Sigmoid colon (tissue), 7 donors: ENCODE results near the gene MBP. TPM values are rescaled to one million over a fixed set of nuclear protein-coding genes. Genes with fewer than 3 reads are reported as not detected.

Experiments
- DNase-seq: peaks from one replicate; pipeline ENCODE4 v3.0.0-alpha.2; 2019
- H3K27ac ChIP-seq, 4 donors: fragments of 200-600 bp; sonication (generic); one replicate each; pipeline ENCODE4 v1.5.1; 2016 to 2019; ENCODE audit warnings: mild to moderate bottlenecking in 1 of 4
- H3K27me3 ChIP-seq, 3 donors: fragments of 200-600 bp; sonication (generic); one replicate each; pipeline ENCODE4 v1.5.1; 2019; ENCODE audit warnings: mild to moderate bottlenecking in 1 of 3
- H3K36me3 ChIP-seq, 4 donors: fragments of 200-600 bp; sonication (generic); one replicate each; pipeline ENCODE4 v1.5.1; 2016 to 2019
- H3K4me1 ChIP-seq, 4 donors: fragments of 200-600 bp; sonication (generic); one replicate each; pipeline ENCODE4 v1.5.1; 2017 to 2019
- H3K4me3 ChIP-seq, 4 donors: fragments of 200-600 bp; sonication (generic); one replicate each; pipeline ENCODE4 v1.5.1; 2017 to 2019; ENCODE audit warnings: mild to moderate bottlenecking in 2 of 4, moderate library complexity in 1 of 4
- H3K9me3 ChIP-seq, 4 donors: fragments of 200-600 bp in 3 of 4; sonication (generic) in 3 of 4; one replicate each; pipeline versions ENCODE4 v1.5.1 to v1.6.1; 2013 to 2019
- EP300 ChIP-seq, 4 donors: sonication (generic); formaldehyde crosslinking; IDR thresholded peaks; one replicate each; pipeline ENCODE4 v1.6.1; 2017; ENCODE audit warnings: antibody characterized with exemption in 4 of 4
- POLR2A ChIP-seq, 2 donors: fragments of 450-650 bp; IDR thresholded peaks; one replicate each; pipeline ENCODE4 v1.6.1; 2016; ENCODE audit warnings: antibody characterized with exemption in 2 of 2, mild to moderate bottlenecking in 2 of 2, moderate library complexity in 2 of 2
- POLR2AphosphoS5 ChIP-seq, 4 donors: sonication (generic); formaldehyde crosslinking; IDR thresholded peaks; one replicate each; pipeline ENCODE4 v1.6.1; 2017; ENCODE audit warnings: antibody characterized with exemption in 4 of 4
- whole genome bisulfite sequencing, 2 donors: extraction: QIAGEN DNeasy Blood & Tissue Kit; methylation state at CpG; one replicate each; pipeline ENCODE4 v1.1.7; 2013; 5-methylcytosine and 5-hydroxymethylcytosine counted together
- intact Hi-C: fragments of 100-400 bp; cut with DNase I; formaldehyde crosslinking; loops from one replicate; pipeline ENCODE4 v1.15.1; 2023
- polyA plus RNA-seq, 3 donors: library from polyadenylated mRNA; stranded (reverse); fragments of 200-250 nt; gene quantifications; one replicate each; pipeline ENCODE4 v1.2.3, GENCODE V29; 2013
- total RNA-seq, 4 donors: library from RNA; depleted of rRNA; stranded (reverse); fragments of >200 nt; gene quantifications; one replicate each; pipeline ENCODE4 v1.1.0, GENCODE V29; 2016
- TF ChIP-seq, protein P1 (sequence below), 4 experiments: fragments of 450-650 bp in 3 of 4; fragments of 200-600 bp in 1 of 4; IDR thresholded peaks; one replicate each; pipeline ENCODE4 v1.5.1; 2016 to 2019; ENCODE audit warnings: antibody characterized with exemption in 4 of 4, mild to moderate bottlenecking in 3 of 4, moderate library complexity in 2 of 4
- donor health status: healthy with polysubstance abuse.
- donor health status: Bipolar disorder and iron deficiency.
- donor health status: healthy.

MBP gene
- total and polyA plus RNA-seq, 7 donors: 18.3 to 30.7 (median 24.0) TPM

DNA sequence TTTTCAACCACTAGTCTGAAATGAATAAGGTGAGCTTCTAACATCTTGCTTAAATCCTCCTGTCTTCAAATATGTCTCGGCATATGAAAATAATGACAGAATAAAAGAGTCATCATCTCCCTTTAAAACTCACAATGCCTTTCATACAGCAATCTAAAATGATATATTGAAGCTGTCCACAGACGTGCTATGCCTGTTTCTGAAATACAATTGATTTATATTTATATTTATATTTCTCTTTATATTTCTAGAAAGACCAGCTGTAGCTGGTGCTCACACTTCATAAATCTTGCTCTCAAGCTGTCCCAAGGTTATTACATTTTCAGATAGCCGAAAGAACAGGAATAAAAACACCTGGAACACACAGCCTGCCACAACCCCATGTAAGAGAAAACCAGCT lies 11.1 kb downstream of the MBP start:
- no peak overlapping the region for H3K27ac ChIP-seq
- no peaks in the 10 kb centered on the region for H3K36me3 ChIP-seq
- no peak for DNase-seq
- H3K4me1 ChIP-seq: no peaks in the 10 kb centered on the region
- intact Hi-C loops: no loop called here
- no peak overlapping the region for H3K4me3 ChIP-seq
- no peaks in the 10 kb centered on the region for H3K9me3 ChIP-seq
- 81 to 89% methylated on average over 3 of the region's 3 CpGs for WGBS, 2 donors
- TF ChIP-seq EP300 (IDR thresholded peaks at IDR 0.05) (no peak), POLR2AphosphoS5 (IDR thresholded peaks at IDR 0.05) (no peak), POLR2A (IDR thresholded peaks at IDR 0.05) (no peak)
- TF ChIP-seq, protein P1, sequence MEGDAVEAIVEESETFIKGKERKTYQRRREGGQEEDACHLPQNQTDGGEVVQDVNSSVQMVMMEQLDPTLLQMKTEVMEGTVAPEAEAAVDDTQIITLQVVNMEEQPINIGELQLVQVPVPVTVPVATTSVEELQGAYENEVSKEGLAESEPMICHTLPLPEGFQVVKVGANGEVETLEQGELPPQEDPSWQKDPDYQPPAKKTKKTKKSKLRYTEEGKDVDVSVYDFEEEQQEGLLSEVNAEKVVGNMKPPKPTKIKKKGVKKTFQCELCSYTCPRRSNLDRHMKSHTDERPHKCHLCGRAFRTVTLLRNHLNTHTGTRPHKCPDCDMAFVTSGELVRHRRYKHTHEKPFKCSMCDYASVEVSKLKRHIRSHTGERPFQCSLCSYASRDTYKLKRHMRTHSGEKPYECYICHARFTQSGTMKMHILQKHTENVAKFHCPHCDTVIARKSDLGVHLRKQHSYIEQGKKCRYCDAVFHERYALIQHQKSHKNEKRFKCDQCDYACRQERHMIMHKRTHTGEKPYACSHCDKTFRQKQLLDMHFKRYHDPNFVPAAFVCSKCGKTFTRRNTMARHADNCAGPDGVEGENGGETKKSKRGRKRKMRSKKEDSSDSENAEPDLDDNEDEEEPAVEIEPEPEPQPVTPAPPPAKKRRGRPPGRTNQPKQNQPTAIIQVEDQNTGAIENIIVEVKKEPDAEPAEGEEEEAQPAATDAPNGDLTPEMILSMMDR (IDR thresholded peaks at IDR 0.05): no peak
- H3K27me3 ChIP-seq: peaks cover 0 to 4% (median 0%) of the 10 kb centered on the region in 3 donors

- H3K27me3 ChIP-seq: no peaks in the 10 kb centered on the region
- no peaks in the 10 kb centered on the region for H3K36me3 ChIP-seq
- intact Hi-C loops: no loop called here
- no peaks in the 10 kb centered on the region for H3K9me3 ChIP-seq
- no peak overlapping the region for H3K4me3 ChIP-seq
- TF ChIP-seq, protein P1 (IDR thresholded peaks at IDR 0.05): no peak
- no peak for TF ChIP-seq POLR2AphosphoS5 (IDR thresholded peaks at IDR 0.05)
- no peak for TF ChIP-seq POLR2A (IDR thresholded peaks at IDR 0.05)
- no peak for TF ChIP-seq EP300 (IDR thresholded peaks at IDR 0.05)
- WGBS, 2 donors: 92 to 95% methylated on average over 23 of the region's 23 CpGs
- no peak overlapping the region for H3K27ac ChIP-seq
- DNase-seq: peak; percentile 48
- H3K4me1 ChIP-seq: no peaks in the 10 kb centered on the region
These were observed 12.6 kb downstream of the MBP start for GRCh38 chr18:77119851-77120491.

DNA sequence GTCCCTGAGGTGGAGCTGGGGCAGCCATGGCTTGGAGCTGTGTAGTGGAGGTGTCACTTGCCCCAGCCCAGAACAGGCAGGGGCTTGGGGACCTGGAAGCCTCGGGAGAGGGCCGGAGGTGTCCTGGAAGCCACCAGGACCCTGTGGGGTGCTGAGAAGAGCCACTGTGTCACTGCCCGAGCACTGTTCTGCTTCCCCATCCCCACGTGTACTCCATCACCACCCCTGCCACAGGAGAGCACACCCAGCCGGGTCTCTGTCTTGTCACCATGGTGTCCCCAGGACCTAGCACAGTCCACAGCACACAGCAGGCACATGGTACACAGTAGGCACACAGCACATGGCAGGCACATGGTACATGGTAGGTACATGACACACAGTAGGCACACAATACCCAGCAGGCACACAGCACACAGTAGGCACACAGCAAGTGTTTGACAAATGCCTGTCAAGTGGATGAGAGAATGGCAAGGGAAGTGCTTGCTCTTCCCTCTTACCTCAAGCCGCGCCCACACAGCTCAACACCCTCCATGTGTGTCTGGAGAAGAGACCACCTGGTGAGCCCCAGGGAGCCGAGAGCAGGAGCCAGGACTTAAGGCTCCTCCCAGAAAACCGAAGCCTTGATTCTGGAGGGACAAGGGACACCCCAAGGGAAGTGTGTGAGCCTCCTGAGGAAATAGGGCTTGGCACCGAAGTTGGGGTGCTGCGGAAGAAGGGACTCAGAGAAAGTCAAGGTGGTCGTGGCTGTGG lies 13.3 kb downstream of the MBP start:
- intact Hi-C loops: no loop called here
- 90 to 92% methylated on average over 12 of the region's 12 CpGs for WGBS, 2 donors

DNA sequence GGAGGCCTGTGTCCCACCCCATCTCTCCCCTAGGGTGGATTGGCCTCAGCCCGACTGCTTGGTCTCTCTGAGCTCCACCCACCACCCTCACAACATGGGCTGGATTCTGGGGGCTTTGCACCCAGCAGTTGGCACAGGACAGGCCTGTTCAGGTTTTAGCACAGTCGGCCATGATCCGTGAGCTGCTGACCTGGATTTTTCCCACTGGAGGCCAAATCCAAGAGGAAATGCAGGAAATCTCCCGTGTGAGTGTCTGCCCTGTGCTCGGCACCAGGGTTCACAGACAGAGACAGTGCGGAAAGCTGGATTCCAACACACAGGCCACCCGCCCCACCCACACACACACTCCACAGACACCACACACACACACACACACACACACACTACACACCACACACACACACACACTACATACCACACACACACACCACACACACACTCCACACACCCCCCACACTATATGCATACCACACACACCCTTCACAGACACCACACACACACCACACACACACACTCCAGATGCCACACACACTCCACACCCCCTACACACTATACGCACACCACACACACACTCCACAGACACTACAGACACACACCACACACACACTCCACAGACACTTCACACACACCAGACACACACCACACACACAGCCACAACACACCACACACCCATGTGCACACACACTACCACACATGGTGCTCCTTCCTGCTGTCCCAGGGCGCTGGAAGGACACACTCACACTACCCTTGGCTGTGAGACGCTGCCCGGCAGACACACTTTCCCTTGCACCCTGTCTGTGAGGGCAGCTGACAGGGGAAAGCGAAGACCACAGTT lies 14.1 kb downstream of the MBP start:
- H3K9me3 ChIP-seq: no peaks in the 10 kb centered on the region
- no peak overlapping the region for H3K4me3 ChIP-seq
- intact Hi-C loops: no loop called here
- H3K27ac ChIP-seq: no peak overlapping the region
- H3K27me3 ChIP-seq: no peaks in the 10 kb centered on the region
- H3K4me1 ChIP-seq: peaks cover 0 to 3% (median 0%) of the 10 kb centered on the region in 4 donors
- 95 to 97% methylated on average over 12 of the region's 12 CpGs for WGBS, 2 donors
- H3K36me3 ChIP-seq: no peaks in the 10 kb centered on the region
- DNase-seq: no peak
- no peak for TF ChIP-seq POLR2AphosphoS5 (IDR thresholded peaks at IDR 0.05)
- TF ChIP-seq, protein P1 (IDR thresholded peaks at IDR 0.05): no peak

More for the DNA sequence above, 13.3 kb downstream of the MBP start:
- H3K27me3 ChIP-seq: no peaks in the 10 kb centered on the region
- H3K36me3 ChIP-seq: no peaks in the 10 kb centered on the region
- no peaks in the 10 kb centered on the region for H3K9me3 ChIP-seq
- peak; percentile 55 for DNase-seq
- TF ChIP-seq POLR2AphosphoS5 (IDR thresholded peaks at IDR 0.05) (no peak), EP300 (IDR thresholded peaks at IDR 0.05) (no peak), POLR2A (IDR thresholded peaks at IDR 0.05) (no peak)
- TF ChIP-seq, protein P1 (IDR thresholded peaks at IDR 0.05): no peak
- H3K4me3 ChIP-seq: no peak overlapping the region
- H3K27ac ChIP-seq: no peak overlapping the region
- no peaks in the 10 kb centered on the region for H3K4me1 ChIP-seq
